OCI-LY7 (cell line): ENCODE results near the gene IQCE. TPM values are rescaled to one million over a fixed set of nuclear protein-coding genes. Genes with fewer than 3 reads are reported as not detected.

Source experiments
- BruUV-seq: library from RNA; stranded (reverse); fragments of 400-500 nt; replicated peaks from 2 replicates; lab custom pipeline; 2021; lab: Mats Ljungman, UMichigan
- CTCF ChIA-PET: fragments of 300-600 bp; sonication (Branson Sonifier 250); formaldehyde crosslinking; loops from one replicate; lab custom pipeline; 2022; ENCODE audit warnings: antibody characterized with exemption; ENCODE audit not compliant: unreplicated experiment; lab: Charles Lee
- POLR2A ChIA-PET: fragments of 300-600 bp; sonication (Branson Sonifier 250); formaldehyde crosslinking; loops from one replicate; lab custom pipeline; 2022; ENCODE audit warnings: antibody characterized with exemption; lab: Charles Lee
- DNase-seq: peaks from one replicate; pipeline ENCODE4 v3.0.0-alpha.2; 2015; ENCODE audit warnings: low spot score
- H2AFZ ChIP-seq: fragments of 200-600 bp; sonication (generic), shearing (Covaris generic); 2 replicates; pipeline ENCODE4 v1.6.1; 2014; ENCODE audit warnings: mild to moderate bottlenecking, antibody characterized with exemption, low read length, moderate library complexity
- H3K27ac ChIP-seq: fragments of 200-600 bp; sonication (generic); 2 replicates; pipeline ENCODE4 v1.5.1; 2014; ENCODE audit warnings: mixed run types, low read depth, mild to moderate bottlenecking, moderate library complexity, low read length, inconsistent platforms; ENCODE audit not compliant: poor library complexity, severe bottlenecking
- H3K36me3 ChIP-seq: fragments of 200-600 bp; sonication (generic); 2 replicates; pipeline ENCODE4 v1.6.1; 2014; ENCODE audit warnings: mild to moderate bottlenecking, antibody characterized with exemption, low read length, moderate library complexity, mixed read lengths; ENCODE audit not compliant: insufficient read depth
- H3K4me1 ChIP-seq: fragments of 200-600 bp; sonication (generic); 2 replicates; pipeline ENCODE4 v1.5.1; 2014; ENCODE audit warnings: mild to moderate bottlenecking, low read length; ENCODE audit not compliant: insufficient read depth, poor library complexity, severe bottlenecking
- H3K4me2 ChIP-seq: fragments of 200-600 bp; sonication (generic); 2 replicates; pipeline ENCODE4 v1.6.1; 2014; ENCODE audit warnings: mild to moderate bottlenecking, low read length
- H3K4me3 ChIP-seq: fragments of 200-600 bp; sonication (generic); 2 replicates; pipeline ENCODE4 v1.5.1; 2014; ENCODE audit warnings: mild to moderate bottlenecking, low read depth, low read length; ENCODE audit not compliant: poor library complexity, severe bottlenecking
- H3K79me2 ChIP-seq: fragments of 200-600 bp; sonication (generic); 2 replicates; pipeline ENCODE4 v1.6.1; 2016; ENCODE audit warnings: low read depth, mild to moderate bottlenecking, low read length, moderate library complexity, mixed read lengths; ENCODE audit not compliant: insufficient read depth
- H3K9me2 ChIP-seq: fragments of 200-600 bp; sonication (generic); 2 replicates; pipeline ENCODE4 v1.6.1; 2016; ENCODE audit warnings: mild to moderate bottlenecking, low read length, mixed read lengths; ENCODE audit not compliant: insufficient read depth
- H3K9me3 ChIP-seq: fragments of 200-600 bp; sonication (generic); 2 replicates; pipeline ENCODE4 v1.6.1; 2014; ENCODE audit warnings: mild to moderate bottlenecking, mixed run types, low read length, mixed read lengths
- H4K20me1 ChIP-seq: fragments of 200-600 bp; sonication (generic); 2 replicates; pipeline ENCODE4 v1.6.1; 2014; ENCODE audit warnings: mild to moderate bottlenecking, antibody characterized with exemption, low read length, moderate library complexity, mixed read lengths; ENCODE audit not compliant: insufficient read depth
- EZH2phosphoT487 ChIP-seq: fragments of 200-600 bp; sonication (generic); IDR thresholded peaks from 2 replicates; pipeline ENCODE4 v1.6.1; 2018; ENCODE audit warnings: low read depth, borderline replicate concordance, mild to moderate bottlenecking, mixed run types, antibody characterized with exemption, low read length, moderate library complexity, mixed read lengths
- intact Hi-C: fragments of 100-400 bp; cut with micrococcal nuclease; formaldehyde crosslinking; loops from one replicate; pipeline ENCODE4 v1.10.0; 2022; ENCODE audit not compliant: unreplicated experiment
- total RNA-seq, 2 experiments: library from RNA; depleted of rRNA in 1 of 2; stranded (reverse); fragments of >200 nt in 1 of 2; shearing (Covaris generic) in 1 of 2; gene quantifications; 2 replicates each; pipeline ENCODE4 v1.2.3, GENCODE V29; 2014 to 2022
- TF ChIP-seq, protein P1 (sequence below): fragments of 200-600 bp; sonication (generic); conservative IDR thresholded peaks from 2 replicates; pipeline ENCODE4 v1.5.1; 2014; ENCODE audit warnings: mild to moderate bottlenecking, antibody characterized with exemption, low read length, moderate library complexity, mixed read lengths

Gene IQCE
- total RNA-seq, 2 experiments from 2014 or later, result 6.2 to 6.6 TPM

DNA sequence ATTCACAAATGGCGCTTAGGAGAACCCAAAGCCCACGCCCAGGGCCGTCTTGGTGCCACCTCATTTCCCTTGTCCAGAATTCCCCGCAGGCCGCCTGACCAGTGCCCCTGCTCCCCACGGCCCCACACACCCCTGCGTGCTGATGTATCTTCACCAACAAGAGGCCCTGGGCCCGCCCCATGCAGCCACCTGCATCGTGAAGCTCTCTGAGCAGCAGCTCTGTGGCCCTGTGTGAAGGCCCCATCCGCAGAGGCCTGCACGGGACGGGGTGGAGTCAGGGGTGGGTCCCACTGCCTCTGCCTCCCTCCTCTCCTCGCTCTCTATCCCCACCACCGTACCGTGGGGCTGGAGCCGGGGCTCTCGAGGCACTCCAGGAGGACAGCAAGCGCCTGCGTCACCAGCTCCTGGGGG, 18.1 kb upstream of the IQCE start:
- H3K9me3 ChIP-seq, result no peaks in the 10 kb centered on the region
- H3K4me3 ChIP-seq, result no peak overlapping the region
- H2AFZ ChIP-seq, result no peak overlapping the region
- TF ChIP-seq, protein P1, sequence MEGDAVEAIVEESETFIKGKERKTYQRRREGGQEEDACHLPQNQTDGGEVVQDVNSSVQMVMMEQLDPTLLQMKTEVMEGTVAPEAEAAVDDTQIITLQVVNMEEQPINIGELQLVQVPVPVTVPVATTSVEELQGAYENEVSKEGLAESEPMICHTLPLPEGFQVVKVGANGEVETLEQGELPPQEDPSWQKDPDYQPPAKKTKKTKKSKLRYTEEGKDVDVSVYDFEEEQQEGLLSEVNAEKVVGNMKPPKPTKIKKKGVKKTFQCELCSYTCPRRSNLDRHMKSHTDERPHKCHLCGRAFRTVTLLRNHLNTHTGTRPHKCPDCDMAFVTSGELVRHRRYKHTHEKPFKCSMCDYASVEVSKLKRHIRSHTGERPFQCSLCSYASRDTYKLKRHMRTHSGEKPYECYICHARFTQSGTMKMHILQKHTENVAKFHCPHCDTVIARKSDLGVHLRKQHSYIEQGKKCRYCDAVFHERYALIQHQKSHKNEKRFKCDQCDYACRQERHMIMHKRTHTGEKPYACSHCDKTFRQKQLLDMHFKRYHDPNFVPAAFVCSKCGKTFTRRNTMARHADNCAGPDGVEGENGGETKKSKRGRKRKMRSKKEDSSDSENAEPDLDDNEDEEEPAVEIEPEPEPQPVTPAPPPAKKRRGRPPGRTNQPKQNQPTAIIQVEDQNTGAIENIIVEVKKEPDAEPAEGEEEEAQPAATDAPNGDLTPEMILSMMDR, result no peak
- no peak for TF ChIP-seq EZH2phosphoT487
- peaks cover 55% of the 10 kb centered on the region for H3K36me3 ChIP-seq
- POLR2A ChIA-PET, result no interaction called here
- DNase-seq, result no peak
- H3K79me2 ChIP-seq, result no peaks in the 10 kb centered on the region
- no TSS peak for BruUV-seq
- H3K27ac ChIP-seq, result no peak overlapping the region
- CTCF ChIA-PET, result no interaction called here
- no peak overlapping the region for H3K4me2 ChIP-seq
- no peaks in the 10 kb centered on the region for H3K4me1 ChIP-seq
- intact Hi-C loops, result no loop called here
- no peaks in the 10 kb centered on the region for H3K9me2 ChIP-seq
- no peaks in the 10 kb centered on the region for H4K20me1 ChIP-seq

GRCh38 chr7:2541291-2542010, 17.3 kb upstream of the IQCE start:
- Histone ChIP-seq H4K20me1 (no peaks in the 10 kb centered on the region), H3K4me2 (no peak overlapping the region), H3K9me3 (no peaks in the 10 kb centered on the region), H3K9me2 (no peaks in the 10 kb centered on the region), H3K27ac (no peak overlapping the region), H2AFZ (no peak overlapping the region), H3K36me3 (peaks cover 62% of the 10 kb centered on the region), H3K4me3 (no peak overlapping the region), H3K4me1 (no peaks in the 10 kb centered on the region), H3K79me2 (no peaks in the 10 kb centered on the region)
- intact Hi-C loops, result no loop called here
- no TSS peak for BruUV-seq
- ChIA-PET POLR2A (no interaction called here), CTCF (no interaction called here)
- DNase-seq, result no peak
- TF ChIP-seq, protein P1, result no peak
